ENCODE measurements around the gene LRRK1.

DNA sequence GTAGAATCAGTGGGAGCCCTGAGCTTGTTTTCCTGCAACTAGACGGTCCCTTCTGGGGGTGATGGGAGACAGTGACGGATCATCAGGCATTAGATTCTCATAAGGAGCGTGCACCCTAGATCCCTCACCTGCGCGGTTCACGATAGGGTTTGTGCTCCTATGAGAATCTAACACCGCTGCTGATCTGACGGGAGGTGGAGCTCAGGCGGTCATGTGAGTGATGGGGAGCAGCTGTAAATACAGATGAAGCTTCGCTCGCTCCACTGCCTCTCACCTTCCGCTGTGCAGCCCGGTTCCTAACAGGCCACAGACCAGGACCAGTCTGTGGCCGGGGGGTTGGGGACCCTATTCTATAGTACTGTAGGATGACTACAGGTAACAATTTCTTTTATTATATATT is 178.0 kb downstream of the LRRK1 start:
- no peak for TF ChIP-seq EZH2phosphoT487 (IDR thresholded peaks at IDR 0.05)
- TF ChIP-seq, protein P1, sequence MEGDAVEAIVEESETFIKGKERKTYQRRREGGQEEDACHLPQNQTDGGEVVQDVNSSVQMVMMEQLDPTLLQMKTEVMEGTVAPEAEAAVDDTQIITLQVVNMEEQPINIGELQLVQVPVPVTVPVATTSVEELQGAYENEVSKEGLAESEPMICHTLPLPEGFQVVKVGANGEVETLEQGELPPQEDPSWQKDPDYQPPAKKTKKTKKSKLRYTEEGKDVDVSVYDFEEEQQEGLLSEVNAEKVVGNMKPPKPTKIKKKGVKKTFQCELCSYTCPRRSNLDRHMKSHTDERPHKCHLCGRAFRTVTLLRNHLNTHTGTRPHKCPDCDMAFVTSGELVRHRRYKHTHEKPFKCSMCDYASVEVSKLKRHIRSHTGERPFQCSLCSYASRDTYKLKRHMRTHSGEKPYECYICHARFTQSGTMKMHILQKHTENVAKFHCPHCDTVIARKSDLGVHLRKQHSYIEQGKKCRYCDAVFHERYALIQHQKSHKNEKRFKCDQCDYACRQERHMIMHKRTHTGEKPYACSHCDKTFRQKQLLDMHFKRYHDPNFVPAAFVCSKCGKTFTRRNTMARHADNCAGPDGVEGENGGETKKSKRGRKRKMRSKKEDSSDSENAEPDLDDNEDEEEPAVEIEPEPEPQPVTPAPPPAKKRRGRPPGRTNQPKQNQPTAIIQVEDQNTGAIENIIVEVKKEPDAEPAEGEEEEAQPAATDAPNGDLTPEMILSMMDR (IDR thresholded peaks at IDR 0.05), result no peak

All from neural progenitor cell (in vitro differentiated cells).